ENCODE data around the gene JAM2.

The JAM2 gene

DNA sequence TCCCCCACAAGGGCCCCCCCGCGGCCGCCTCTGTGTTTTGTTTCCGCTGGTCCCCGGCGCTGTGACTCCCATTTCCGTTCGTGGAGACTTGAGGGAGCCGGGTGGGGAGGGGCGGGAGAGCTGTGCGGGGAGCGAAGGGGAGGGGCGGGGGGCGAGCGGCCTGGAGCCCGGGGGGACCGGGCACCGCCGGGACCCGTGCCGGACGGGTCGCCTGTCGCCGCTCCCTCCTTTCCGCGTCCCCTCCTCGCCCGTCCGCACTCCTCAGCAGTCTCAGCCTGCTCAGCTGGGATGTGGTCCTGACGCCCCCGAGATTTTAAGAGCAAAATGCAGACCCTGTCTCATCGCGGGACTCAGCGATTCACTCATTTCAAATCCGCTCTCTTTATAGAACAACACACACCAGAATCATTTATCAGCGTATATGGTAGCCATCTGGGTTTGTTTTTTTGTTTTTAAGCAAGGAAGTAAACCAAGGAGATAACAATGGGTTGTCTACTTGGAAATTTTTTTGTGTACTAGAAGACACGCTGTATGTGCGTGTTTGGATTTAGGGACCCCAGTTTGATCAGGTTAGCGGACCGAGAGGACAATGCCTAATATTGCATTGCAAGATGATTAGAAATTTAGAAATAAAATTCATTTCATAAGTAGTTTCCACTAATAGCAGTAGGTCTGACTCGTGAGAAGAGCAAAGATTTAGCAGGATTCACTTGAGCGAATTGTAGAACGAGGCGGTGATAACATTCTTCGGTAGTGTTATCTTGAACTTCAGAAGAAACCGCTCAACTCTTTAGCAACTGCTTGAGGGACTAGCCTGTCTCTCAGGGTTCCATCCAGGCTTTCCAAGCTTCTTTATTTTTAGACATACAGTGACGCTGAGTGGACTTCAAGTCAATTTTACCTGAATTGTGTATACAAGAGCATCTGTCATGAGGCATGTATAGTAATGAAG lies 96.9 kb downstream of the JAM2 start:
- H2BK120ac ChIP-seq (ENCODE audit: insufficient read depth, low read length, poor library complexity), result peak overlapping the region; percentile 97
- peak overlapping the region; percentile 100 for H3K14ac ChIP-seq (ENCODE audit: low read length)
- peak overlapping the region; percentile 94 for H3K27ac ChIP-seq (ENCODE audit: low read depth, low read length)
- H3K27me3 ChIP-seq (ENCODE audit: insufficient read depth, low read length), result no peaks in the 10 kb centered on the region
- no peak overlapping the region for H2AK5ac ChIP-seq (ENCODE audit: low read length)
- H2BK5ac ChIP-seq (ENCODE audit: low read depth, low read length, poor library complexity), result peak overlapping the region; percentile 98
- no peaks in the 10 kb centered on the region for H3K4me1 ChIP-seq (ENCODE audit: control insufficient read depth in 1 of 2, insufficient read depth in 2 of 2, low read length in 2 of 2)
- peaks cover 11% of the 10 kb centered on the region for H3K79me1 ChIP-seq (ENCODE audit: low read length)
- no peaks in the 10 kb centered on the region for H3K9me3 ChIP-seq (ENCODE audit: insufficient read depth, low read depth, low read length)
- peak overlapping the region; percentile 99 for H3K18ac ChIP-seq (ENCODE audit: low read length)
- no peak overlapping the region for H3K23ac ChIP-seq (ENCODE audit: low read length)
- DNase-seq, result peak; percentile 33 to 79
- peak overlapping the region; percentile 97 for H2AFZ ChIP-seq (ENCODE audit: insufficient read depth, low read length, poor library complexity)
- peak overlapping the region; percentile 78 for H3K4me2 ChIP-seq (ENCODE audit: low read length)
- WGBS (ENCODE audit: extremely low coverage, insufficient coverage, insufficient read length), result no CpG with 5 or more reads among the region's 48 CpGs
- H4K8ac ChIP-seq (ENCODE audit: low read depth, low read length), result peak overlapping the region; percentile 100
- H3K4ac ChIP-seq (ENCODE audit: low read depth, low read length), result peak overlapping the region; percentile 3
- peak overlapping the region; percentile 100 for H4K91ac ChIP-seq (ENCODE audit: low read depth, low read length)
- peaks cover 0 to 1% of the 10 kb centered on the region in 2 experiments for H3K36me3 ChIP-seq (ENCODE audit: control insufficient read depth in 1 of 2, insufficient read depth in 2 of 2, low read length in 2 of 2)
- H4K12ac ChIP-seq (ENCODE audit: low read depth, low read length), result peak overlapping the region; percentile 97
- H2BK12ac ChIP-seq (ENCODE audit: low read length), result no peak overlapping the region
- H3K79me2 ChIP-seq (ENCODE audit: control insufficient read depth, insufficient read depth, low read length, poor library complexity), result peaks cover 15% of the 10 kb centered on the region
- H3K9ac ChIP-seq (ENCODE audit: low read length), result peak overlapping the region; percentile 89
- H3K4me3 ChIP-seq (ENCODE audit: low read depth, low read length), result peak overlapping the region; percentile 96

DNA sequence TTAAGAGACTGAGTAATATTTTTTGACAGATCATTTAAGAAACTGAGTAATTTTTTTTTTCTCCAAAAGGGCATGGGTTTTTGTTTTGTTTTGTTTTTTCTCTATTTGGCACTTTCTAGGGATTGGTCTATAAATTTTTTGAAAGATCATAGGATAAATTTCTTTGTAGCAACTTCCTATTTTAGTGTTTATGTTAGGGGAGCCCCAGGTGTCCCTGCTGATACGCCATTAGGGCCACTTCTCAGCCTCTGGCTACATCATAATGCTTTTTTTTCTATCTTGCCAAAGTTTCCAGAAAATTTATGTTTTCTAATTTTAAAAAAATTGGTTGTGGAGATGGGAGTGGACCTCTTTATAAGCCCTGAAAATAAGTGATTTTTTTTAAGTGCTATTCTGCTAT lies 98.4 kb downstream of the JAM2 start:
- Histone ChIP-seq H4K8ac (ENCODE audit: low read depth, low read length) (no peak overlapping the region), H3K14ac (ENCODE audit: low read length) (no peak overlapping the region), H2BK120ac (ENCODE audit: insufficient read depth, low read length, poor library complexity) (no peak overlapping the region), H3K27ac (ENCODE audit: low read depth, low read length) (no peak overlapping the region), H4K12ac (ENCODE audit: low read depth, low read length) (no peak overlapping the region), H3K36me3 (ENCODE audit: control insufficient read depth in 1 of 2, insufficient read depth in 2 of 2, low read length in 2 of 2) (no peaks in the 10 kb centered on the region), H3K79me2 (ENCODE audit: control insufficient read depth, insufficient read depth, low read length, poor library complexity) (peaks cover 9% of the 10 kb centered on the region), H3K18ac (ENCODE audit: low read length) (no peak overlapping the region), H2BK12ac (ENCODE audit: low read length) (no peak overlapping the region), H3K4me1 (ENCODE audit: control insufficient read depth in 1 of 2, insufficient read depth in 2 of 2, low read length in 2 of 2) (no peaks in the 10 kb centered on the region), H2BK5ac (ENCODE audit: low read depth, low read length, poor library complexity) (no peak overlapping the region), H3K9me3 (ENCODE audit: insufficient read depth, low read depth, low read length) (no peaks in the 10 kb centered on the region), H3K9ac (ENCODE audit: low read length) (no peak overlapping the region), H2AFZ (ENCODE audit: insufficient read depth, low read length, poor library complexity) (no peak overlapping the region), H3K4me2 (ENCODE audit: low read length) (no peak overlapping the region), H3K23ac (ENCODE audit: low read length) (no peak overlapping the region), H3K79me1 (ENCODE audit: low read length) (peaks cover 11% of the 10 kb centered on the region), H4K91ac (ENCODE audit: low read depth, low read length) (no peak overlapping the region), H3K27me3 (ENCODE audit: insufficient read depth, low read length) (no peaks in the 10 kb centered on the region), H3K4me3 (ENCODE audit: low read depth, low read length) (no peak overlapping the region), H3K4ac (ENCODE audit: low read depth, low read length) (no peak overlapping the region), H2AK5ac (ENCODE audit: low read length) (no peak overlapping the region)
- no peak for DNase-seq
- WGBS (ENCODE audit: extremely low coverage, insufficient coverage, insufficient read length), result no CpG with 5 or more reads among the region's 1 CpG

DNA sequence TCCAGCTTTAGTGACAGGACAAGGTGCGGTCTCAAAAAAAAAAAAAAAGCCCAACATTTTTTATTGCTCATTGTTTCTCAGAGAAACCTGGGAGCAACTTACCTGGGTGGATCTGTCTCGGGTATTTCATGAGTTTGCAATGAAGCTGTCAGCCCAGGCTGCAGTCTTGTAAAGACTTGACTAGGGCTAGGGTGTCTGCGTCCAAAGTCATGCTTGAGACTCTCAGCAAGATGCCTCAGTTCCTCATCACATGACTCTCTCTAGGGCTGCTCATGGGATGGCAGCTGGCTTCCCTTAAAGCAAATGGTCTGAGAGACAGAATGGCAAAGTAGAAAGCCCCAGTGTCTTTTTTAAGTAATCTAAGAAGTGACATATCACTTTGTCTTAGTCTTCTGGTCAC lies 103.8 kb downstream of the JAM2 start:
- WGBS (ENCODE audit: extremely low coverage, insufficient coverage, insufficient read length), result no CpG with 5 or more reads among the region's 3 CpGs
- Histone ChIP-seq H2BK120ac (ENCODE audit: insufficient read depth, low read length, poor library complexity) (no peak overlapping the region), H3K4me3 (ENCODE audit: low read depth, low read length) (no peak overlapping the region), H4K91ac (ENCODE audit: low read depth, low read length) (no peak overlapping the region), H4K8ac (ENCODE audit: low read depth, low read length) (no peak overlapping the region), H3K23ac (ENCODE audit: low read length) (no peak overlapping the region), H2BK12ac (ENCODE audit: low read length) (no peak overlapping the region), H3K14ac (ENCODE audit: low read length) (no peak overlapping the region), H3K79me2 (ENCODE audit: control insufficient read depth, insufficient read depth, low read length, poor library complexity) (no peaks in the 10 kb centered on the region), H3K4me2 (ENCODE audit: low read length) (no peak overlapping the region), H3K27ac (ENCODE audit: low read depth, low read length) (no peak overlapping the region), H3K4ac (ENCODE audit: low read depth, low read length) (no peak overlapping the region), H3K9me3 (ENCODE audit: insufficient read depth, low read depth, low read length) (no peaks in the 10 kb centered on the region), H3K79me1 (ENCODE audit: low read length) (no peaks in the 10 kb centered on the region), H2BK5ac (ENCODE audit: low read depth, low read length, poor library complexity) (no peak overlapping the region), H3K18ac (ENCODE audit: low read length) (no peak overlapping the region), H3K36me3 (ENCODE audit: control insufficient read depth in 1 of 2, insufficient read depth in 2 of 2, low read length in 2 of 2) (peaks cover 3 to 4% of the 10 kb centered on the region in 2 experiments), H2AK5ac (ENCODE audit: low read length) (no peak overlapping the region), H3K9ac (ENCODE audit: low read length) (no peak overlapping the region), H3K27me3 (ENCODE audit: insufficient read depth, low read length) (no peaks in the 10 kb centered on the region), H3K4me1 (ENCODE audit: control insufficient read depth in 1 of 2, insufficient read depth in 2 of 2, low read length in 2 of 2) (no peaks in the 10 kb centered on the region), H4K12ac (ENCODE audit: low read depth, low read length) (no peak overlapping the region), H2AFZ (ENCODE audit: insufficient read depth, low read length, poor library complexity) (no peak overlapping the region)
- DNase-seq, result no peak

DNA sequence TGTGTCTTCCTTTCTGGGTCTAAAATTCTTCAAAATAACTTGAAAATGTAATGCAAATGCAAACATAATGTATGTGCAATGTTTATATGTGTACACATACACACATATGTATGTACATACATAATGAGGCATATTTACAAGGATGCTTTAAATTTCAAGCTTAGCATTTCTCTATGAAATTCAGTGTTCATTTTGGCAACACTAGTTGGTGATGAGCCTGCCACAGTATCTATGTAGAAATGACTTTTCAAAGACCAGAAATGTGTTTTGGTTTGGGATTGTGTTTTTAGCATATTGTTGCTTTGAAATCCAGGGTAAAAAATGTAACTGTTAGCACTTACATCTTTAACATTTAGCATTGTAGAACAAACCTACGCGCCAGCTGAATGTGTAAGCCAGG lies 105.8 kb downstream of the JAM2 start:
- DNase-seq, result no peak
- Histone ChIP-seq H3K14ac (ENCODE audit: low read length) (no peak overlapping the region), H4K91ac (ENCODE audit: low read depth, low read length) (no peak overlapping the region), H3K23ac (ENCODE audit: low read length) (no peak overlapping the region), H3K18ac (ENCODE audit: low read length) (no peak overlapping the region), H4K12ac (ENCODE audit: low read depth, low read length) (no peak overlapping the region), H3K4me1 (ENCODE audit: control insufficient read depth in 1 of 2, insufficient read depth in 2 of 2, low read length in 2 of 2) (no peaks in the 10 kb centered on the region), H3K79me2 (ENCODE audit: control insufficient read depth, insufficient read depth, low read length, poor library complexity) (no peaks in the 10 kb centered on the region), H4K8ac (ENCODE audit: low read depth, low read length) (no peak overlapping the region), H3K4me3 (ENCODE audit: low read depth, low read length) (no peak overlapping the region), H2AK5ac (ENCODE audit: low read length) (no peak overlapping the region), H2AFZ (ENCODE audit: insufficient read depth, low read length, poor library complexity) (no peak overlapping the region), H3K79me1 (ENCODE audit: low read length) (no peaks in the 10 kb centered on the region), H3K9ac (ENCODE audit: low read length) (no peak overlapping the region), H3K4me2 (ENCODE audit: low read length) (no peak overlapping the region), H3K9me3 (ENCODE audit: insufficient read depth, low read depth, low read length) (no peaks in the 10 kb centered on the region), H3K27me3 (ENCODE audit: insufficient read depth, low read length) (no peaks in the 10 kb centered on the region), H3K36me3 (ENCODE audit: control insufficient read depth in 1 of 2, insufficient read depth in 2 of 2, low read length in 2 of 2) (peaks cover 7 to 11% of the 10 kb centered on the region in 2 experiments), H3K4ac (ENCODE audit: low read depth, low read length) (no peak overlapping the region), H2BK12ac (ENCODE audit: low read length) (no peak overlapping the region), H3K27ac (ENCODE audit: low read depth, low read length) (no peak overlapping the region), H2BK5ac (ENCODE audit: low read depth, low read length, poor library complexity) (no peak overlapping the region), H2BK120ac (ENCODE audit: insufficient read depth, low read length, poor library complexity) (no peak overlapping the region)
- WGBS (ENCODE audit: extremely low coverage, insufficient coverage, insufficient read length), result no CpG with 5 or more reads among the region's 2 CpGs

Data from trophoblast cell (in vitro differentiated cells and primary cell).